LNCAP (cell line): ENCODE results near the gene RELL1.

Source experiments
- TF ChIP-seq, protein P1 (sequence below): fragments of 450-650 bp; IDR thresholded peaks from 2 replicates; pipeline ENCODE4 v1.5.1; 2017; ENCODE audit warnings: mild to moderate bottlenecking

RELL1 gene, protein sequence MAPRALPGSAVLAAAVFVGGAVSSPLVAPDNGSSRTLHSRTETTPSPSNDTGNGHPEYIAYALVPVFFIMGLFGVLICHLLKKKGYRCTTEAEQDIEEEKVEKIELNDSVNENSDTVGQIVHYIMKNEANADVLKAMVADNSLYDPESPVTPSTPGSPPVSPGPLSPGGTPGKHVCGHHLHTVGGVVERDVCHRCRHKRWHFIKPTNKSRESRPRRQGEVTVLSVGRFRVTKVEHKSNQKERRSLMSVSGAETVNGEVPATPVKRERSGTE

GRCh38 chr4:37686373-37687193 is at the start of gene RELL1:
Gene RELL1 (minus strand): TSS chr4:37686376. CDS start chr4:37686287, 89 bp downstream.
- TF ChIP-seq, protein P1, sequence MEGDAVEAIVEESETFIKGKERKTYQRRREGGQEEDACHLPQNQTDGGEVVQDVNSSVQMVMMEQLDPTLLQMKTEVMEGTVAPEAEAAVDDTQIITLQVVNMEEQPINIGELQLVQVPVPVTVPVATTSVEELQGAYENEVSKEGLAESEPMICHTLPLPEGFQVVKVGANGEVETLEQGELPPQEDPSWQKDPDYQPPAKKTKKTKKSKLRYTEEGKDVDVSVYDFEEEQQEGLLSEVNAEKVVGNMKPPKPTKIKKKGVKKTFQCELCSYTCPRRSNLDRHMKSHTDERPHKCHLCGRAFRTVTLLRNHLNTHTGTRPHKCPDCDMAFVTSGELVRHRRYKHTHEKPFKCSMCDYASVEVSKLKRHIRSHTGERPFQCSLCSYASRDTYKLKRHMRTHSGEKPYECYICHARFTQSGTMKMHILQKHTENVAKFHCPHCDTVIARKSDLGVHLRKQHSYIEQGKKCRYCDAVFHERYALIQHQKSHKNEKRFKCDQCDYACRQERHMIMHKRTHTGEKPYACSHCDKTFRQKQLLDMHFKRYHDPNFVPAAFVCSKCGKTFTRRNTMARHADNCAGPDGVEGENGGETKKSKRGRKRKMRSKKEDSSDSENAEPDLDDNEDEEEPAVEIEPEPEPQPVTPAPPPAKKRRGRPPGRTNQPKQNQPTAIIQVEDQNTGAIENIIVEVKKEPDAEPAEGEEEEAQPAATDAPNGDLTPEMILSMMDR, result no peak

DNA sequence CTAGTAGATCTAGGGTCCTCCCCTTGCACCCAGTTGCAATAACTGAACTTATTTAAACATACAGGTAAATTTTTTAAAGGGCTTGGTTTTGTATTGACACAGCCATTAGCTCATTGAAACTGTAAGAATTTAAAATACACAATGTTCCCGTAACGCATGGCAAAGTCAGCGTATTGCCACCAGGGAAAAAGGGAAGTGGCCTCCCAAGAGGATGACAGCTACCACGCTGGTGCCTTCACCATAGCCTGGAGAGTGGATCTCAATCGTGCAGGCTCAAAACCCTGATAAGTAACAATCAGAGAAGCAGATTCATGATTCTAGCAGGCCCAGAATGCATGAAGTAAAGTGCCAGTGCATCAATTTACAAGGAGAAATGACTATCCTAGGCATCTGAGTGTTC is 49.4 kb upstream of the RELL1 start:
- TF ChIP-seq, protein P1, result no peak

DNA sequence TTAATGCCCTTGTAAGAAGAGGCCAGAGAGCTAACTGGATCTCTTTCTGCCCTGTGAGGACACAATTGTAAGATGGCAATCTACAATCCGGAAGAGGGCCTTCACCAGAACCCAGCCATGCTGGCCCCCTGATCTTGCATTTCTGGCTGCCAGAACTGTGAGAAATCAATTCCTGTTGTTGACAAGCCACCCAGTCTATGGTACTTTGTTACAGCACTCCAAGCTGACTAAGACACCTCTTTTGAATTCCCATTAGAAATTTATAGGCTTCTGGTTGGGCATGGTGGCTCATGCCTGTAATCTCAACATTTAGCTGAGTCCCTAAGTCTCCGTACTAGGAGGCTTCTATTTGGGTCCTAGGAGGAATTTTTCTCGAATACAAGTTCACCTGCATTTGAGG is 48.8 kb upstream of the RELL1 start:
- TF ChIP-seq, protein P1, result no peak

DNA sequence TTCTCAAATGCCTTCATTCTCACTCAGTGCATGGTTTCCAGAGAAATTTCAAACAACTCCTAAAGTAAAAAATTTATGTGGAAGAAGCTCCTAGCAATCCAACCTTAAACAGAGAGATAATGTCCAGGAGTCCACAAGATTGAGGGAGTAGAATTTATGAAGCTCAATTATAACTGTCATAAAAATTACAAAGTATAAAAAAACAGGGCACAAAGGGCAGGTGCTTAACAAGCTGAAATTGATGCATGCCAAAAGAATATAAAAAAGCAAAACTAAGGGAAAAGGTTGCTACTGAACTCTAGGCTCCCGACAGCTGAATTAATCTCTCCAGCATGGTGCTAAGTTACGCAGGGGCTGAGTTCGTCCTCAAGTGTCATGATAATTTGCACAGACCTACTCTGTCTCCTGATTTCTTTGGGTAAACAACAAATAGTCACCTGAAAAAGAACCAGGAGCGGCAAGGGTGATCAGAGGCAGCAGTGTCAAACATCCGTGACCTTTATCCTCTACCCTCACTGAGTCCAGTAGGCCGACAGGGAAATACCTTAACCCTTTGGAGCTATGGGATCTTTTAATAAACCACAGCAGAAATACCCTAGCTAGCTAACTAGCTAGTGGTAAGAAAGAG is 47.2 kb upstream of the RELL1 start:
- TF ChIP-seq, protein P1, result no peak

DNA sequence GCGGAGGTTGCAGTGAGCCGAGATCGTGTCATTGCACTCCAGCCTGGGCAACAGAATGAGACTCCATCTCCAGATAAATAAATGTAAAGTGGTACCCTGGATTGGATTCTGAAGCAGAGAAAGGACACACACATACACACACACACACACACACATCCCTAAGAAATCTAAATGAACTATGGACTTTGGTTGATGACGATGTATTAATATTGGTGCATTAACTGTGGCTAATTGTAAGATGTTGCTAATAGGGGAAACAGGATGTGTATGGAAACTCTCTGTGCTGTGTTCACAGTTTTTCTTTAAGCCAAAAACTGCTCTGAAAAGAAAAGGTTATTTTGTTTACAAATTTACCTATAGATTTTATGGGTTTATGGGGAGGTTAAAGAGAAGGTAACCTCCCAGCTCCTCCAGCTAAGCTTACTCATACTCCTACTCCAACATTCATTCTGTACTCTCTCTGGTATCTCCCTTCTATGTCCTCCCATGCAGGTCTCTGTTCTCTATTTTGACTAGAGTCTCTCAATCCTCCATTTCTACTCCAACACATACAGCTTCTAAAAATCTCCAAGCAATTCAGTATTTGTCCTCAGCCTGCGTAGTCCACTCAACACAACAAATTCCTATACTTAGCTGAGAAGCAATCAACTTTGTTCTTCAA is 46.5 kb upstream of the RELL1 start:
- TF ChIP-seq, protein P1, result no peak

DNA sequence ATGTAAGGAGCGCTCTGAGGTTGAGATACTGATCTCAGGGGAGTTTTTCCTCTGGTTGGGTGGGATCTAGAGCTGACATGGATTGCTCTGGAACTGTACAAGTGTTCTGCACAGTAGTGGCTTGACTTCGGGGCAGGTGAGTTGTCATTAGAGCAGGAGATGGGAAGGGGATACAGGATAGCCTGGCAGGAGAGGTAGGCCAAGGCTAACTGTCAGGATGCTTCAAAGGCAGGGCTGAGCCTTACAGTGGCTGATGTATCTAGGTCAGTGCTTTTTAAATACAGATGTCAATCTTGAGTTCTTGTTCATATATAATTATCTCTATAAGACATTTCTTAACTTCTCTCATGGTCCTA is 43.5 kb upstream of the RELL1 start:
- TF ChIP-seq, protein P1, result no peak

DNA sequence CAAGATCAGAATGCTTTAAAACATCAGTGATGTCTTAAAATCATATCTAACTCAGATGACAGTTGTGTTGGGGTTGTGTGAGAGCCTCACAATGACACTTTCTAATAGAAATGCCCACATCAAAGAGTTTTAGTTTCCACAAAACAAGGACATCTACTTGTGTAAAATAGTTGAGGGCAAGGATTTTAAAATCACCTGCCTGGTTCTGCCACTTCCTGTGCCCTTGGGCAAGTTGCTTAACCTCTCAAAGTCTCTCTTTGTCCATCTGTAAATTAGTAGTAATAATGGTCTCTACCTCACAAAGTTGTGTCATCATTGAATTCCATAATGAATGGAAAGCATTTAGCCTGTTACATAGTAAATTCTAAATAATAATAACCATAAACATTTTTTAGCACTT is 41.9 kb upstream of the RELL1 start:
- TF ChIP-seq, protein P1, result no peak
